HG03060 (cell line): ENCODE data around the gene OTUD5.
"Not testable (repeated sequence)": the region's sequence is repeated elsewhere in the genome, so short reads cannot be mapped to it uniquely, and the experiment has no call there.

Source experiments
- ATAC-seq: cut with Tn5 transposase; IDR thresholded peaks from one replicate; pipeline ENCODE4 v1.9.1; 2021; ENCODE audit warnings: low read depth, moderate number of reproducible peaks; ENCODE audit not compliant: unreplicated experiment

OTUD5 gene

GRCh38 chrX:48891402-48892288 is 65.8 kb downstream of the OTUD5 start:
- ATAC-seq = no peak

GRCh38 chrX:48890934-48891401 is 66.4 kb downstream of the OTUD5 start:
- ATAC-seq = no peak

- ATAC-seq = no peak
These were observed 67.0 kb downstream of the OTUD5 start for GRCh38 chrX:48890296-48890925.

GRCh38 chrX:48886586-48886985 is 70.8 kb downstream of the OTUD5 start:
- not testable (repeated sequence) for ATAC-seq

GRCh38 chrX:48883729-48884128 is 73.7 kb downstream of the OTUD5 start:
- no peak for ATAC-seq

- not testable (repeated sequence) for ATAC-seq
These were observed 80.5 kb downstream of the OTUD5 start for GRCh38 chrX:48876944-48877343.
